Loucy (cell line): ENCODE results near the gene DCXR.

Experiments
- H2AFZ ChIP-seq: fragments of 200-600 bp; sonication (generic); 2 replicates; pipeline ENCODE4 v1.6.0; 2016; ENCODE audit warnings: antibody characterized with exemption, mild to moderate bottlenecking, low read length, moderate library complexity
- H3F3A ChIP-seq: fragments of 200-600 bp; 2 replicates; pipeline ENCODE4 v1.6.0; 2016; ENCODE audit warnings: antibody characterized with exemption, low read depth, mild to moderate bottlenecking
- H3K27me3 ChIP-seq: fragments of 200-600 bp; sonication (generic); 2 replicates; pipeline ENCODE4 v1.6.1; 2014; ENCODE audit warnings: low read length, mild to moderate bottlenecking; ENCODE audit not compliant: insufficient read depth, poor library complexity, severe bottlenecking
- H3K36me3 ChIP-seq: fragments of 200-600 bp; sonication (generic); 2 replicates; pipeline ENCODE4 v1.6.1; 2016; ENCODE audit warnings: low read length; ENCODE audit not compliant: insufficient read depth
- H3K4me1 ChIP-seq: fragments of 200-600 bp; sonication (generic); 2 replicates; pipeline ENCODE4 v1.5.1; 2014; ENCODE audit warnings: low read length, mild to moderate bottlenecking; ENCODE audit not compliant: insufficient read depth, poor library complexity, severe bottlenecking
- H3K4me2 ChIP-seq: fragments of 200-600 bp; sonication (generic); 2 replicates; pipeline ENCODE4 v1.6.0; 2014; ENCODE audit warnings: antibody characterized with exemption, low read length, low read depth, mild to moderate bottlenecking; ENCODE audit not compliant: poor library complexity, severe bottlenecking
- H3K4me3 ChIP-seq: fragments of 200-600 bp; sonication (generic); 2 replicates; pipeline ENCODE4 v1.5.1; 2014; ENCODE audit warnings: low read length, mild to moderate bottlenecking, mixed read lengths; ENCODE audit not compliant: poor library complexity, severe bottlenecking
- H3K79me2 ChIP-seq: fragments of 200-600 bp; sonication (generic); 2 replicates; pipeline ENCODE4 v1.6.1; 2014; ENCODE audit warnings: low read length; ENCODE audit not compliant: insufficient read depth
- H3K9ac ChIP-seq: fragments of 200-600 bp; sonication (generic); 2 replicates; pipeline ENCODE4 v1.6.0; 2014; ENCODE audit warnings: mild to moderate bottlenecking, low read depth, low read length, moderate library complexity; ENCODE audit not compliant: poor library complexity, severe bottlenecking
- H3K9me2 ChIP-seq: fragments of 200-600 bp; sonication (generic); replicated peaks from 2 replicates; pipeline ENCODE4 v1.6.1; 2016; ENCODE audit warnings: low read depth, low read length, mixed read lengths
- H3K9me3 ChIP-seq: fragments of 200-600 bp; sonication (generic); 2 replicates; pipeline ENCODE4 v1.6.1; 2014; ENCODE audit warnings: mild to moderate bottlenecking, antibody characterized with exemption, low read length, low read depth; ENCODE audit not compliant: insufficient read depth
- H4K20me1 ChIP-seq: fragments of 200-600 bp; sonication (generic); 2 replicates; pipeline ENCODE4 v1.6.0; 2014; ENCODE audit warnings: antibody characterized with exemption, low read length, mild to moderate bottlenecking; ENCODE audit not compliant: insufficient read depth, poor library complexity, severe bottlenecking
- EZH2phosphoT487 ChIP-seq: fragments of 200-600 bp; IDR thresholded peaks from 2 replicates; pipeline ENCODE4 v1.6.1; 2018; ENCODE audit warnings: antibody characterized with exemption, mild to moderate bottlenecking, moderate library complexity, borderline replicate concordance
- TF ChIP-seq, protein P1 (sequence below): fragments of 200-600 bp; sonication (generic); conservative IDR thresholded peaks from 2 replicates; pipeline ENCODE4 v1.5.1; 2014; ENCODE audit warnings: mild to moderate bottlenecking, antibody characterized with exemption, low read length

DCXR gene

GRCh38 chr17:82047379-82047778, 9.9 kb upstream of the DCXR start:
- no peaks in the 10 kb centered on the region for H3K9me3 ChIP-seq
- no peaks in the 10 kb centered on the region for H3F3A ChIP-seq
- no peaks in the 10 kb centered on the region for H3K27me3 ChIP-seq
- no peak for TF ChIP-seq EZH2phosphoT487
- TF ChIP-seq, protein P1, sequence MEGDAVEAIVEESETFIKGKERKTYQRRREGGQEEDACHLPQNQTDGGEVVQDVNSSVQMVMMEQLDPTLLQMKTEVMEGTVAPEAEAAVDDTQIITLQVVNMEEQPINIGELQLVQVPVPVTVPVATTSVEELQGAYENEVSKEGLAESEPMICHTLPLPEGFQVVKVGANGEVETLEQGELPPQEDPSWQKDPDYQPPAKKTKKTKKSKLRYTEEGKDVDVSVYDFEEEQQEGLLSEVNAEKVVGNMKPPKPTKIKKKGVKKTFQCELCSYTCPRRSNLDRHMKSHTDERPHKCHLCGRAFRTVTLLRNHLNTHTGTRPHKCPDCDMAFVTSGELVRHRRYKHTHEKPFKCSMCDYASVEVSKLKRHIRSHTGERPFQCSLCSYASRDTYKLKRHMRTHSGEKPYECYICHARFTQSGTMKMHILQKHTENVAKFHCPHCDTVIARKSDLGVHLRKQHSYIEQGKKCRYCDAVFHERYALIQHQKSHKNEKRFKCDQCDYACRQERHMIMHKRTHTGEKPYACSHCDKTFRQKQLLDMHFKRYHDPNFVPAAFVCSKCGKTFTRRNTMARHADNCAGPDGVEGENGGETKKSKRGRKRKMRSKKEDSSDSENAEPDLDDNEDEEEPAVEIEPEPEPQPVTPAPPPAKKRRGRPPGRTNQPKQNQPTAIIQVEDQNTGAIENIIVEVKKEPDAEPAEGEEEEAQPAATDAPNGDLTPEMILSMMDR, result no peak
- H3K4me1 ChIP-seq, result peaks cover 6% of the 10 kb centered on the region
- no peaks in the 10 kb centered on the region for H3K9me2 ChIP-seq
- H3K4me3 ChIP-seq, result no peak overlapping the region
- H3K36me3 ChIP-seq, result no peaks in the 10 kb centered on the region
- H2AFZ ChIP-seq, result no peak overlapping the region
- no peak overlapping the region for H3K4me2 ChIP-seq
- H3K9ac ChIP-seq, result no peak overlapping the region
- peaks cover 13% of the 10 kb centered on the region for H3K79me2 ChIP-seq
- peaks cover 4% of the 10 kb centered on the region for H4K20me1 ChIP-seq

DNA sequence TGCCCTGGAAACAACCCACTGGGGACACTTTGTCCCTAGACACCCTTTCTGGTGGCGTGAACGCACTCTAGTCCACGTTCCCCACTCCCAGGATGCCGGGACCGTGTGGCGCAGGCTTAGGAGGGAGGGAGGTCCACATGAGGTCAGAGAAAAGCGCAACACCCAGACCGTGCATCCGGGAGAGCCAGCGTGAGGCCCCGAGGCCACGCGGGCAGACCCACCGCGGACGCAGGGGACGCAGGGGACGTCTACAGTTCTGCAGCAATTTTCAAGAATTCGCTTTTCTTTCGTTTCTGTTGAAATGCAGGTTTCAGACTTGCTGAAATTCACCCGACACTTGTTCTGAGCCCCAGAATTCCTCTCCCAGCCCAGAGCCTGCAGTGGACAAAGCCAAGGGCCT, 9.4 kb upstream of the DCXR start:
- no peaks in the 10 kb centered on the region for H4K20me1 ChIP-seq
- H3K79me2 ChIP-seq, result peaks cover 8% of the 10 kb centered on the region
- no peaks in the 10 kb centered on the region for H3F3A ChIP-seq
- no peak overlapping the region for H3K4me3 ChIP-seq
- H3K4me1 ChIP-seq, result peaks cover 6% of the 10 kb centered on the region
- no peak overlapping the region for H3K9ac ChIP-seq
- no peaks in the 10 kb centered on the region for H3K36me3 ChIP-seq
- H3K9me2 ChIP-seq, result no peaks in the 10 kb centered on the region
- no peaks in the 10 kb centered on the region for H3K9me3 ChIP-seq
- no peak overlapping the region for H3K4me2 ChIP-seq
- H2AFZ ChIP-seq, result no peak overlapping the region
- TF ChIP-seq EZH2phosphoT487, result no peak
- TF ChIP-seq, protein P1, result no peak
- H3K27me3 ChIP-seq, result no peaks in the 10 kb centered on the region

GRCh38 chr17:82045936-82046484, 8.5 kb upstream of the DCXR start:
- Histone ChIP-seq H3K4me2 (no peak overlapping the region), H3K4me1 (peaks cover 6% of the 10 kb centered on the region), H3F3A (no peaks in the 10 kb centered on the region), H3K4me3 (no peak overlapping the region), H3K9ac (no peak overlapping the region), H3K36me3 (no peaks in the 10 kb centered on the region), H3K9me2 (no peaks in the 10 kb centered on the region), H3K27me3 (no peaks in the 10 kb centered on the region), H4K20me1 (no peaks in the 10 kb centered on the region), H3K9me3 (no peaks in the 10 kb centered on the region), H3K79me2 (peaks cover 5% of the 10 kb centered on the region; the same call in 1 of the 2 replicates), H2AFZ (no peak overlapping the region)
- TF ChIP-seq, protein P1, result no peak
- TF ChIP-seq EZH2phosphoT487, result no peak
